HL-60 (cell line): ENCODE measurements around the gene TBC1D22A.
"Not testable (repeated sequence)": the region's sequence is repeated elsewhere in the genome, so short reads cannot be mapped to it uniquely, and the experiment has no call there.

ENCODE experiments used
- DNase-seq, 2 experiments: peaks; one replicate each; pipeline ENCODE4 v3.0.0-alpha.2; 2010 to 2020; ENCODE audit warnings: low read depth in 1 of 2, low spot score in 1 of 2
- H3K27ac ChIP-seq: fragments of 250-450 bp; sonication (Bioruptor Pico); replicated peaks from 2 replicates; pipeline ENCODE4 v1.5.1; 2020; ENCODE audit warnings: mild to moderate bottlenecking, moderate library complexity
- H3K27me3 ChIP-seq: fragments of 250-450 bp; sonication (Bioruptor Pico); 2 replicates; pipeline ENCODE4 v1.5.1; 2021; ENCODE audit warnings: mild to moderate bottlenecking, moderate library complexity; ENCODE audit not compliant: insufficient read depth, poor library complexity, severe bottlenecking
- H3K4me3 ChIP-seq: replicated peaks from 2 replicates; pipeline ENCODE4 v1.5.1; 2011; ENCODE audit warnings: mild to moderate bottlenecking, control low read depth, low read length; ENCODE audit not compliant: insufficient read depth
- CTCF ChIP-seq: IDR thresholded peaks from one replicate; pipeline ENCODE4 v1.5.1; 2011; ENCODE audit warnings: low read length, control low read depth, inconsistent platforms; ENCODE audit not compliant: insufficient read depth
- GABPA ChIP-seq: IDR thresholded peaks from 2 replicates; pipeline ENCODE4 v1.6.1; 2012; ENCODE audit warnings: low read depth
- POLR2AphosphoS5 ChIP-seq: IDR thresholded peaks from 2 replicates; pipeline ENCODE4 v1.6.1; 2012; ENCODE audit warnings: low read depth
- REST ChIP-seq: IDR thresholded peaks from 2 replicates; pipeline ENCODE4 v1.6.1; 2012; ENCODE audit warnings: low read depth; ENCODE audit not compliant: insufficient replicate concordance
- SPI1 ChIP-seq: IDR thresholded peaks from 2 replicates; pipeline ENCODE4 v1.6.1; 2012; ENCODE audit warnings: low read depth, mild to moderate bottlenecking, borderline replicate concordance

The TBC1D22A gene

GRCh38 chr22:46976598-46976997 is 214.1 kb downstream of the TBC1D22A start:
- TF ChIP-seq POLR2AphosphoS5: no peak
- no peak for TF ChIP-seq GABPA
- TF ChIP-seq SPI1: no peak
- DNase-seq: no peak
- H3K27ac ChIP-seq: no peak overlapping the region
- H3K4me3 ChIP-seq: no peak overlapping the region
- H3K27me3 ChIP-seq: no peaks in the 10 kb centered on the region

DNA sequence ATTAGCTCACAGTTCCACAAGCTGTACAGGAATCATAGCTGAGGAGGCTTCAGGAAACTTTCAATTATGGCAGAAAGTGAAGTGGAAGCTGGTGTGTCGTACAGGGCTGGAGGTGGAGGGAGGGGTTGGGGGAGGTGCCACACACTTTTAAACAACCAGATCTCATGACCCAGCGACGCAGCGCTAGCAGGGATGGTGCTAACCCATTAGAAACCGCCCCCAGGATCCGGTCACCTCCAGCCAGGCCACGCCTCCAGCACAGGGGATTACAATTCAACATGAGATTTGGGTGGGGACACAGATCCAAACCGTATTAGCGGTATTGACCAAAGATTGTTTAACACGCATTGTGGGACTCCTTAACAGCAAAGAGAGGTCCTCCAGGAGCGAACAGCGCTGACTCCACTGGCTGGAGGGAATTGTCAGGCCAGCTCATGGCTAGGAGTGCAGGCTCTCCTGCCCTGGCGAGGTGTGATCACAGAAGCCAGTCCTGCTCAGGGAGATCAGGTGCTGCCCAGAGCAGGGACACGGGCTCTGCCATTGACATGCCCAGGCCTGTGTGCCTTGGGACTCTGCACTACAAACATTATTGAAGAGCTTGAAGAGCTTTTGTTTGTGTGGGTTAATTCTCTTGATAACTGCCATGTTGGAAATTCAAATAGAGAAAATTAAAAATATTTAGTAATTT is 215.3 kb downstream of the TBC1D22A start:
- H3K27ac ChIP-seq: no peak overlapping the region
- TF ChIP-seq REST (no peak), SPI1 (no peak), GABPA (no peak), CTCF (no peak), POLR2AphosphoS5 (no peak)
- DNase-seq: no peak
- H3K4me3 ChIP-seq: no peak overlapping the region
- H3K27me3 ChIP-seq: no peaks in the 10 kb centered on the region

- not testable (repeated sequence) for DNase-seq, H3K27me3 ChIP-seq, H3K27ac ChIP-seq, H3K4me3 ChIP-seq
These were observed 216.2 kb downstream of the TBC1D22A start for GRCh38 chr22:46978668-46979067.

DNA sequence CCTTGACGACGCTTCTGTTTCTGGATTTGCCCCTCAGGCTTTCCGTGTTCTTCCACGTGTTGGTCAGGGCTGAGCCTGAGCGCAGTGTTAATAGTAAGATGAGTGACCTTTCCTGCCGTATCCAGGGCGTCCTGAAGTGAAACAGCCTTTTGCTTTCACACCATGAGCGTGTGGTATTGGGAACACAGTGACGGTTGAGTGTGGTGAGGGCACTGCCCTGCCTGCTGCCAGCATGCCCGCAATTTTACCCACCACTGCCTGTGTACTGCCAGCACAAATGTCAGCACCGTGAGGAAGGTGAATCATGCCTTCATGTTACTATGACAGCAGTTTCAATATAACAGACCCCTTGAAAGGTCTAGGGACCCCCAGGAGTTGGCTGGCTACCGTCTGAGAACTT is 217.1 kb downstream of the TBC1D22A start:
- Histone ChIP-seq H3K27ac (no peak overlapping the region), H3K27me3 (no peaks in the 10 kb centered on the region), H3K4me3 (no peak overlapping the region)
- TF ChIP-seq REST: no peak
- TF ChIP-seq CTCF: no peak
- no peak for TF ChIP-seq SPI1
- TF ChIP-seq GABPA: no peak
- no peak for TF ChIP-seq POLR2AphosphoS5
- DNase-seq: no peak

- Histone ChIP-seq H3K4me3 (no peak overlapping the region), H3K27ac (no peak overlapping the region), H3K27me3 (no peaks in the 10 kb centered on the region)
- no peak for TF ChIP-seq CTCF
- DNase-seq: no peak
These were observed 217.9 kb downstream of the TBC1D22A start for GRCh38 chr22:46980392-46980791.
